Activated CD4-positive, CD25-positive, alpha-beta regulatory T cell (primary cell): ENCODE measurements around the gene PFDN4.

Experiments used
- DNase-seq, 4 experiments: peaks; one replicate each; lab custom pipeline; 2025; lab: John Stamatoyannopoulos, UW

Gene PFDN4

DNA sequence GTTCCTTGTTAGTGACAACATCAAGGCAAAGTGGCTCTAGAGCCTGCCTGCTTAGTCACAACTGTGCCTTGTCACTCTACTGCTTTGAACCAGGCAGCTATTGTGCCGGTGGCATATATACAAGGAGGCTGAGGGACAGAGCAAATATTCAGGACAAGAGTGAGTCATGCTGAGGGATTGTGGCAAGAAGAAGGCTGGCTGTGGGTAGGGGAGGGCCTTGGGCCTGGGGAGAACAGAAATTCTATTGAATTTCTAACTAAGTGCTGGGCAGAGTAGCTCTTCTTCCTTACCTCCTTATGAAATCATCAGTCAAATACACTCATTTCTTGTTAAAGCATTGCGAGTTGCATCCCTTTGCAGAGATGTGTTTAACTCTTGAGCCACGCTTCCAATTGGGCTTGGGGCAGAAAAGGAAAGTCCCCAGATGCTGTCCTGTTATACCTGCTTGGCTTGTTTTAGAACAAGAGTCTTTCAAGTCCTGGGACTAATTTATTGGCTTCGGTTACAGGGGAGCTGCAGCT, 59.7 kb downstream of the PFDN4 start:
- no peak for DNase-seq

DNA sequence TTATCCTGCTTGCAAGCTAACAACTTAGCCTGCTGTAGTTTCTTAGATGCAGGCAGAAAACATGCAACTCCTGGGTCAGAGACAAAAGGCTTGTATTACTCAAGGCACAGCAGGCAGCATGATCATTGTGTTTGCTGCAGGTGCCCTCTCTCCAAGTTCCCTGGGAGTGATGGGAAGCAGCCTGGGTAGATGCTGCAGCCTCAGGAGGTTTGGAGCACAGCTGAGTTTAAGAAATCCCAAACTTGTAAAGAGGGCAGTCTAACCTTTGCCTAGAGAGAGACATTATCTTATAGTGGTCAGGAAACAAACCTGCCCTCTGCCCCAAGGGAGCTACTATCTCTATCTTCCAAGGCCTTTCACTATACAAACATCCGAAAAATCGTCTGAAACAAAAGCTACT, 61.1 kb downstream of the PFDN4 start:
- no peak for DNase-seq
